ENCODE measurements around the gene SPATA32.
A peak's percentile ranks its signal among the peaks of the same experiment; 100 is the strongest.
"Not testable (repeated sequence)": the region's sequence is repeated elsewhere in the genome, so short reads cannot be mapped to it uniquely, and the experiment has no call there.

The SPATA32 gene

GRCh38 chr17:45270828-45271418, 9.0 kb upstream of the SPATA32 start:
- no peak for DNase-seq

- no peak for DNase-seq
Observed at GRCh38 chr17:45269912-45270311, 8.0 kb upstream of the SPATA32 start.

- DNase-seq: no peak
Observed at GRCh38 chr17:45267436-45268055, 5.7 kb upstream of the SPATA32 start.

GRCh38 chr17:45266372-45266926, 4.6 kb upstream of the SPATA32 start:
- DNase-seq: no peak

GRCh38 chr17:45265821-45266220, 3.9 kb upstream of the SPATA32 start:
- peak; percentile 75 for DNase-seq

GRCh38 chr17:45264988-45265387, 3.1 kb upstream of the SPATA32 start:
- no peak for DNase-seq

- no peak for DNase-seq
Observed at GRCh38 chr17:45264430-45264829, 2.5 kb upstream of the SPATA32 start.

GRCh38 chr17:45263477-45263860, 1.6 kb upstream of the SPATA32 start:
- no peak for DNase-seq

- no peak for DNase-seq
Observed at GRCh38 chr17:45262516-45263476, 902 bp upstream of the SPATA32 start.

- DNase-seq: no peak
Observed at GRCh38 chr17:45260204-45260783, 1.6 kb downstream of the SPATA32 start.

- DNase-seq: no peak
Observed at GRCh38 chr17:45258981-45259380, 2.9 kb downstream of the SPATA32 start.

GRCh38 chr17:45257115-45257514, 4.8 kb downstream of the SPATA32 start:
- DNase-seq: no peak

- DNase-seq: no peak
Observed at GRCh38 chr17:45256114-45256966, 5.6 kb downstream of the SPATA32 start.

GRCh38 chr17:45255358-45255757, 6.5 kb downstream of the SPATA32 start:
- DNase-seq: no peak

- no peak for DNase-seq
Observed at GRCh38 chr17:45253879-45254278, 8.0 kb downstream of the SPATA32 start.

GRCh38 chr17:45253237-45253636, 8.7 kb downstream of the SPATA32 start:
- DNase-seq: not testable (repeated sequence)

- DNase-seq: no peak
Observed at GRCh38 chr17:45251931-45252330, 10.0 kb downstream of the SPATA32 start.

- no peak for DNase-seq
Observed at GRCh38 chr17:45248132-45248957, 13.5 kb downstream of the SPATA32 start.

GRCh38 chr17:45247429-45248131, 14.3 kb downstream of the SPATA32 start:
- DNase-seq: peak; percentile 44

- DNase-seq: peak; percentile 31
Observed at GRCh38 chr17:45246861-45247428, 14.9 kb downstream of the SPATA32 start.
